Muscle of leg (tissue), 9 donors: ENCODE results near the gene MKRN2. TPM values are rescaled to one million over a fixed set of nuclear protein-coding genes. Genes with fewer than 3 reads are reported as not detected.

ENCODE experiments used
- polyA plus RNA-seq, 8 donors: library from polyadenylated mRNA; unstranded; fragments of 120-200 nt; gene quantifications; one replicate each; pipeline versions ENCODE4 v1.2.1 to v1.2.3, GENCODE V29; 2013; ENCODE audit warnings: inconsistent platforms in 1 of 8, low replicate concordance in 1 of 8; ENCODE audit not compliant: insufficient read length in 8 of 8, insufficient read depth in 1 of 8
- total RNA-seq: library from RNA; stranded (reverse); fragments of 120-200 nt; gene quantifications from one replicate; pipeline ENCODE4 v1.2.4, GENCODE V29; 2013

MKRN2 gene
- total and polyA plus RNA-seq, 9 donors = 24.1 to 33.2 (median 29.1) TPM

Other genes with a start within 250 kb of the MKRN2 start
- 16.4 TPM for gene TSEN2, start 72.6 kb upstream of the MKRN2 start, total RNA-seq
- gene TSEN2, start 72.6 kb upstream of the MKRN2 start, polyA plus RNA-seq = 10 to 100 TPM in 4 of 8 donors, 1 to 10 TPM in 4; 7.8 to 13.1 (median 10.4) TPM
- gene MKRN2OS, start 11.6 kb upstream of the MKRN2 start, total RNA-seq = not detected
- 1 to 10 TPM in 1 of 8 donors, under 1 TPM in 7; 0.12 to 1.1 (median 0.61) TPM for gene MKRN2OS, start 11.6 kb upstream of the MKRN2 start, polyA plus RNA-seq
- gene RAF1, start 107.0 kb downstream of the MKRN2 start, total RNA-seq = 94.2 TPM
- gene RAF1, start 107.0 kb downstream of the MKRN2 start, polyA plus RNA-seq = 100 to 1,000 TPM in 1 of 8 donors, 10 to 100 TPM in 7; 80.0 to 113 (median 90.2) TPM
- gene TMEM40, start 202.2 kb downstream of the MKRN2 start, total RNA-seq = 6.4 TPM
- gene TMEM40, start 202.2 kb downstream of the MKRN2 start, polyA plus RNA-seq = 10 to 100 TPM in 5 of 8 donors, 1 to 10 TPM in 3; 8.7 to 16.8 (median 12.8) TPM
- gene CAND2, start 239.6 kb downstream of the MKRN2 start, total RNA-seq = 27.2 TPM
- gene CAND2, start 239.6 kb downstream of the MKRN2 start, polyA plus RNA-seq = 10 to 100 TPM; 27.7 to 46.4 (median 36.2) TPM